HCT116 (cell line): ENCODE measurements around the gene ABHD17C.

Experiments
- CTCF ChIP-seq, 3 experiments: fragments of 200-600 bp in 1 of 3; sonication (generic) in 1 of 3; IDR thresholded peaks in 2 of 3; conservative IDR thresholded peaks in 1 of 3; 2 replicates each; pipeline ENCODE4 v1.5.1; 2012 to 2017; ENCODE audit warnings: low read depth in 2 of 3, low read length in 2 of 3, antibody characterized with exemption in 1 of 3, borderline replicate concordance in 1 of 3, control low read depth in 1 of 3, mild to moderate bottlenecking in 1 of 3, mixed read lengths in 1 of 3, mixed run types in 1 of 3, moderate library complexity in 1 of 3; ENCODE audit not compliant: insufficient read depth in 1 of 3
- EZH2 ChIP-seq: fragments of 200-600 bp; sonication (generic); IDR thresholded peaks from 2 replicates; pipeline ENCODE4 v1.6.1; 2017; ENCODE audit warnings: antibody characterized with exemption, mixed run types
- EZH2phosphoT487 ChIP-seq: fragments of 200-600 bp; IDR thresholded peaks from 2 replicates; pipeline ENCODE4 v1.6.1; 2018; ENCODE audit warnings: antibody characterized with exemption, borderline replicate concordance
- POLR2A ChIP-seq: IDR thresholded peaks from 2 replicates; pipeline ENCODE4 v1.7.0; 2011; ENCODE audit warnings: borderline replicate concordance; ENCODE audit not compliant: insufficient read depth, insufficient read length; ENCODE audit errors: extremely low read depth
- POLR2AphosphoS5 ChIP-seq: IDR thresholded peaks from 2 replicates; pipeline ENCODE4 v1.6.1; 2011; ENCODE audit warnings: mild to moderate bottlenecking, low read depth, low read length, moderate library complexity

- TF ChIP-seq POLR2A (no peak), EZH2phosphoT487 (no peak), CTCF (IDR thresholded peaks at IDR 0.05 in 2 of 3, conservative IDR thresholded peaks at IDR 0.05 in 1 of 3; ENCODE audit: borderline replicate concordance in 1 of 3, insufficient read depth in 1 of 3, low read depth in 2 of 3, low read length in 2 of 3) (no peak), POLR2AphosphoS5 (no peak), EZH2 (no peak)
Measured at GRCh38 chr15:80662757-80663553, 32.2 kb upstream of the ABHD17C start.
